RWPE2 (cell line): ENCODE results near the gene TMEM52B.
"Not testable (repeated sequence)": the region's sequence is repeated elsewhere in the genome, so short reads cannot be mapped to it uniquely, and the experiment has no call there.

ENCODE experiments used
- ATAC-seq: fragments of 200-7000 bp; cut with Tn5 transposase; 3 replicates; pipeline ENCODE4 v1.9.1; 2021; ENCODE audit warnings: low read depth
- DNase-seq: peaks from one replicate; pipeline ENCODE4 v3.0.0-alpha.2; 2020; ENCODE audit warnings: low spot score
- H3K27ac ChIP-seq: fragments of 450-650 bp; 2 replicates; pipeline ENCODE4 v1.5.1; 2017; ENCODE audit warnings: mild to moderate bottlenecking; ENCODE audit not compliant: poor library complexity, severe bottlenecking
- H3K27me3 ChIP-seq: fragments of 250-450 bp; sonication (Bioruptor Pico); 2 replicates; pipeline ENCODE4 v1.5.1; 2021; ENCODE audit warnings: mild to moderate bottlenecking, moderate library complexity; ENCODE audit not compliant: insufficient read depth, poor library complexity, severe bottlenecking
- H3K36me3 ChIP-seq: fragments of 250-450 bp; sonication (Bioruptor Pico); 2 replicates; pipeline ENCODE4 v1.5.1; 2020; ENCODE audit warnings: low read depth, mild to moderate bottlenecking, moderate library complexity
- H3K4me1 ChIP-seq: fragments of 250-450 bp; sonication (Bioruptor Pico); 2 replicates; pipeline ENCODE4 v1.5.1; 2021; ENCODE audit warnings: mild to moderate bottlenecking, moderate library complexity; ENCODE audit not compliant: insufficient read depth, poor library complexity, severe bottlenecking
- H3K4me3 ChIP-seq: fragments of 250-450 bp; sonication (Bioruptor Pico); 2 replicates; pipeline ENCODE4 v1.5.1; 2021; ENCODE audit warnings: mild to moderate bottlenecking, moderate library complexity; ENCODE audit not compliant: severe bottlenecking
- H3K9me3 ChIP-seq: fragments of 250-450 bp; sonication (Bioruptor Pico); 2 replicates; pipeline ENCODE4 v1.5.1; 2021; ENCODE audit warnings: mild to moderate bottlenecking, moderate library complexity; ENCODE audit not compliant: severe bottlenecking
- CTCF ChIP-seq: fragments of 450-650 bp; IDR thresholded peaks from one replicate; pipeline ENCODE4 v1.5.1; 2017; ENCODE audit warnings: mild to moderate bottlenecking, moderate library complexity; ENCODE audit not compliant: poor library complexity, severe bottlenecking

The TMEM52B gene

GRCh38 chr12:10179776-10180181, 947 bp downstream of the TMEM52B start:
- no peak for TF ChIP-seq CTCF
- Histone ChIP-seq H3K9me3 (no peaks in the 10 kb centered on the region), H3K27me3 (no peaks in the 10 kb centered on the region), H3K4me3 (no peak overlapping the region), H3K4me1 (peaks cover 18% of the 10 kb centered on the region), H3K36me3 (no peaks in the 10 kb centered on the region), H3K27ac (no peak overlapping the region)
- peak; percentile 48; the same call in 1 of the 3 replicates for ATAC-seq
- no peak for DNase-seq

GRCh38 chr12:10182354-10183049, 3.7 kb downstream of the TMEM52B start:
- H3K27ac ChIP-seq = no peak overlapping the region
- DNase-seq (no peak), ATAC-seq (peak; percentile 85)
- peaks cover 9% of the 10 kb centered on the region for H3K4me1 ChIP-seq
- no peaks in the 10 kb centered on the region for H3K36me3 ChIP-seq
- no peak for TF ChIP-seq CTCF
- H3K9me3 ChIP-seq = no peaks in the 10 kb centered on the region
- no peak overlapping the region for H3K4me3 ChIP-seq
- H3K27me3 ChIP-seq = no peaks in the 10 kb centered on the region

GRCh38 chr12:10184261-10184843, 5.5 kb downstream of the TMEM52B start:
- peaks cover 9% of the 10 kb centered on the region for H3K4me1 ChIP-seq
- H3K9me3 ChIP-seq = no peaks in the 10 kb centered on the region
- DNase-seq = no peak
- ATAC-seq = no peak
- no peaks in the 10 kb centered on the region for H3K27me3 ChIP-seq
- no peak for TF ChIP-seq CTCF
- H3K27ac ChIP-seq = no peak overlapping the region
- no peaks in the 10 kb centered on the region for H3K36me3 ChIP-seq
- H3K4me3 ChIP-seq = no peak overlapping the region

- peaks cover 9% of the 10 kb centered on the region for H3K4me1 ChIP-seq
Measured at GRCh38 chr12:10186299-10186698, 7.5 kb downstream of the TMEM52B start.

GRCh38 chr12:10186958-10187357, 8.1 kb downstream of the TMEM52B start:
- not testable (repeated sequence) for H3K27me3 ChIP-seq, H3K9me3 ChIP-seq, ATAC-seq, H3K36me3 ChIP-seq, DNase-seq, H3K27ac ChIP-seq, H3K4me3 ChIP-seq
- peaks cover 13% of the 10 kb centered on the region for H3K4me1 ChIP-seq

More at GRCh38 chr12:10186299-10186698, 7.5 kb downstream of the TMEM52B start:
- H3K27ac ChIP-seq = no peak overlapping the region
- DNase-seq (no peak), ATAC-seq (no peak)
- H3K4me3 ChIP-seq = no peak overlapping the region
- no peaks in the 10 kb centered on the region for H3K36me3 ChIP-seq
- no peaks in the 10 kb centered on the region for H3K9me3 ChIP-seq
- no peak for TF ChIP-seq CTCF
- no peaks in the 10 kb centered on the region for H3K27me3 ChIP-seq
